Heart right ventricle (tissue), 16 donors: ENCODE data around the gene ANO10. TPM values are rescaled to one million over a fixed set of nuclear protein-coding genes. Genes with fewer than 3 reads are reported as not detected.

ENCODE experiments used
- ATAC-seq, 8 donors: fragments of 200-7000 bp; cut with Tn5 transposase; one replicate each; pipeline ENCODE4 v1.9.1; 2020; ENCODE audit warnings: mild to moderate bottlenecking in 8 of 8, moderate library complexity in 8 of 8, moderate number of reproducible peaks in 1 of 8
- DNase-seq, 2 donors: peaks; one replicate each; pipeline ENCODE4 v3.0.0-alpha.2; 2020
- H3K27ac ChIP-seq, 10 donors: fragments of 200-600 bp; sonication (generic) in 2 of 10; one replicate each; pipeline versions ENCODE4 v1.5.0 to v1.8.0; 2020 to 2022; ENCODE audit warnings: mild to moderate bottlenecking in 3 of 10
- H3K27me3 ChIP-seq, 7 donors: fragments of 200-600 bp; one replicate each; pipeline ENCODE4 v1.8.0; 2021 to 2022; ENCODE audit warnings: mild to moderate bottlenecking in 2 of 7
- H3K36me3 ChIP-seq, 9 donors: fragments of 200-600 bp; sonication (generic) in 1 of 9; one replicate each; pipeline versions ENCODE4 v1.5.0 to v1.8.0; 2020 to 2022; ENCODE audit warnings: mild to moderate bottlenecking in 2 of 9
- H3K4me1 ChIP-seq, 9 donors: fragments of 200-600 bp; sonication (generic) in 1 of 9; one replicate each; pipeline versions ENCODE4 v1.5.0 to v1.8.0; 2020 to 2022; ENCODE audit warnings: mild to moderate bottlenecking in 4 of 9
- H3K4me3 ChIP-seq, 10 donors: fragments of 200-600 bp; sonication (generic) in 2 of 10; one replicate each; pipeline versions ENCODE4 v1.5.0 to v1.8.0; 2020 to 2022; ENCODE audit warnings: mild to moderate bottlenecking in 7 of 10, moderate library complexity in 2 of 10
- H3K9me3 ChIP-seq, 11 donors: fragments of 200-600 bp in 10 of 11; sonication (generic) in 2 of 11; one replicate each; pipeline versions ENCODE4 v1.5.0 to v1.8.0; 2013 to 2022; ENCODE audit warnings: mild to moderate bottlenecking in 2 of 11, control low read depth in 1 of 11, moderate library complexity in 1 of 11
- WGBS, 2 donors: extraction: QIAGEN DNeasy Blood & Tissue Kit; methylation state at CpG; one replicate each; pipeline ENCODE4 v1.1.7; 2013; ENCODE audit warnings: inconsistent platforms in 1 of 2; 5-methylcytosine and 5-hydroxymethylcytosine counted together
- intact Hi-C, 10 donors: fragments of 100-400 bp; cut with DNase I; formaldehyde crosslinking; loops; one replicate each; pipeline versions ENCODE4 v1.11.1 to v1.14.2; 2022
- polyA plus RNA-seq, 2 donors: library from polyadenylated mRNA; stranded (reverse); fragments of 200-250 nt; gene quantifications; one replicate each; pipeline ENCODE4 v1.2.3, GENCODE V29; 2013
- total RNA-seq, 10 donors: library from RNA; stranded (reverse); fragmentation: NEBNext Ultra II Directional in 3 of 10; extraction: Animal tissue kit (Norgen Biotek cat#: 25700) in 3 of 10; gene quantifications; one replicate each; pipeline versions ENCODE4 v1.2.1 to v1.2.4, GENCODE V29; 2021 to 2023
- TF ChIP-seq, protein P1 (sequence below), 9 donors: fragments of 200-600 bp; sonication (generic) in 2 of 9; IDR thresholded peaks; one replicate each; pipeline versions ENCODE4 v1.5.0 to v1.8.0; 2021 to 2022; ENCODE audit warnings: antibody characterized with exemption in 9 of 9, mild to moderate bottlenecking in 5 of 9, moderate library complexity in 1 of 9
- donor health status: Arrhythmogenic right ventricular cardiomyopathy.
- donor health status: ischemic (EF 13 %, LVEDD 7.1; RV severe dilation, severe dysfunction).
- donor health status: healthy with polysubstance abuse.
- donor health status: DM: no; HTN: yes; CAD: no.
- donor health status: DM: no; HTN: no; CAD: no.
- donor health status: ischemic (EF 25% LVEDD 6.9; RV normal size, moderate dysfunction).
- donor health status: ischemic (EF 25% LVEDD 5.7; RV mildly dilated, moderate dysfunction).
- donor health status: healthy.
- donor health status: DM: yes; HTN: yes; CAD: no.
- donor health status: Ischemic cardiomyopathy.
- donor health status: ischemic (EF 35%, LVEDD 5.7; RV mildly dilated, moderate dysfunction).
- donor health status: nonischemic (EF 11% LVEDD 7.7; RV severe dilation, severe dysfunction).
- donor health status: DM: yes; HTN: yes; CAD: no.
- donor health status: PGD.
- donor health status: ischemic (EF 29% LVEDD 5.4; RV normal size, mild dysfunction).
- donor health status: nonischemic (EF 23%, LVEDD 6.1; RV moderate dilation, normal function).

Gene ANO10
- total and polyA plus RNA-seq, 12 donors = 7.1 to 24.2 (median 13.3) TPM

DNA sequence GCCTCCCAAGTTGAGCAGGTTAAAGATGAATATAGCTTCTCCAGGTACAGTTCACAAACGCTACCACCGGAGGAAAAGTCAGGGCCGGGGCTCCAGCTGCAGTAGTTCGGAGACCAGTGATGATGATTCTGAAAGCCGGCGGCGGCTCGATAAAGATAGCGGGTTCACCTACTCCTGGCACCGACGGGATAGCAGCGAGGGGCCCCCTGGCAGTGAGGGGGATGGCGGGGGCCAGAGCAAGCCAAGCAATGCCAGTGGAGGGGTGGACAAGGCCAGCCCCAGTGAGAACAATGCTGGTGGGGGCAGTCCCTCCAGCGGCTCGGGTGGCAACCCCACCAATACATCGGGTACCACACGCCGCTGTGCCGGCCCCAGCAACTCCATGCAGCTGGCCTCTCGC lies 274.0 kb downstream of the ANO10 start:
- H3K9me3 ChIP-seq = peaks cover 0 to 18% (median 8%) of the 10 kb centered on the region in 11 donors
- H3K36me3 ChIP-seq = peaks cover 0 to 89% (median 77%) of the 10 kb centered on the region in 9 donors
- 98% methylated on average over 20 of the region's 20 CpGs for WGBS, 2 donors
- peaks cover 0 to 52% (median 27%) of the 10 kb centered on the region in 9 donors for H3K4me1 ChIP-seq
- intact Hi-C loops = no loop called here
- TF ChIP-seq, protein P1, sequence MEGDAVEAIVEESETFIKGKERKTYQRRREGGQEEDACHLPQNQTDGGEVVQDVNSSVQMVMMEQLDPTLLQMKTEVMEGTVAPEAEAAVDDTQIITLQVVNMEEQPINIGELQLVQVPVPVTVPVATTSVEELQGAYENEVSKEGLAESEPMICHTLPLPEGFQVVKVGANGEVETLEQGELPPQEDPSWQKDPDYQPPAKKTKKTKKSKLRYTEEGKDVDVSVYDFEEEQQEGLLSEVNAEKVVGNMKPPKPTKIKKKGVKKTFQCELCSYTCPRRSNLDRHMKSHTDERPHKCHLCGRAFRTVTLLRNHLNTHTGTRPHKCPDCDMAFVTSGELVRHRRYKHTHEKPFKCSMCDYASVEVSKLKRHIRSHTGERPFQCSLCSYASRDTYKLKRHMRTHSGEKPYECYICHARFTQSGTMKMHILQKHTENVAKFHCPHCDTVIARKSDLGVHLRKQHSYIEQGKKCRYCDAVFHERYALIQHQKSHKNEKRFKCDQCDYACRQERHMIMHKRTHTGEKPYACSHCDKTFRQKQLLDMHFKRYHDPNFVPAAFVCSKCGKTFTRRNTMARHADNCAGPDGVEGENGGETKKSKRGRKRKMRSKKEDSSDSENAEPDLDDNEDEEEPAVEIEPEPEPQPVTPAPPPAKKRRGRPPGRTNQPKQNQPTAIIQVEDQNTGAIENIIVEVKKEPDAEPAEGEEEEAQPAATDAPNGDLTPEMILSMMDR (IDR thresholded peaks at IDR 0.05) = no peak
- no peak for DNase-seq
- no peaks in the 10 kb centered on the region for H3K27me3 ChIP-seq
- H3K4me3 ChIP-seq = no peak overlapping the region
- H3K27ac ChIP-seq = peak overlapping the region in 1 of 10 donors; percentile 69
- ATAC-seq = peak in 1 of 8 donors; percentile 15

DNA sequence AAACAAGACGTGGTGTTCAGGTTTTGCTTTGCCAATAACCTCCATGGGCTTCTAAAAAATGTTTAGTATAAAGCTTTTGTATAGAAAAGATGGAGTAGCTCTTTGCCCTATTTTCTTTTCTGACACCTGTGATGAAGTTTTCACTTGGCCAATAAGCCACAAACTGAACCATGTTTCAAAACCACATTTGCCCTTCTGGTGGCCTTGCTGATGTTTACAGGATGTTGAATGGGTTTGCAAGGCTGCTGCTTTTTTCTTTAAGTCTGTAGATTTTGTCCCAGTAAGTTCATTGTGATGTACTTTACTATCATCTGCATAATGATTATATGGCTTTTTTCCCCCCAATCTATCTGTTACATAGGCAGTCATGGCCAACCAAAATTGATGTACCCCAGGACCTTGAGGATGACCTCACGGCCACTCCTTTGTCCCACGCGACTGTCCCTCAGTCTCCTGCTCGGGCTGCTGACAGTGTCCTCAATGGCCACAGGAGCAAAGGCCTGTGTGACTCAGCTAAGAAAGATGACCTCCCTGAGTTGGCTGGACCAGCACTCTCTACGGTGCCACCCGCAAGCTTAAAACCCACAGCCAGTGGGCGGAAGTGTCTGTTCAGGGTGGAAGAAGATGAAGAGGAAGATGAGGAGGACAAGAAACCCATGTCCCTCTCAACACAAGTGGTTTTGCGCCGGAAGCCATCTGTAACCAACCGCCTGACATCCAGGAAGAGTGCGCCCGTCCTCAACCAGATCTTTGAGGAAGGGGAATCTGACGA lies 274.6 kb downstream of the ANO10 start:
- no peaks in the 10 kb centered on the region for H3K27me3 ChIP-seq
- WGBS, 2 donors = 97 to 98% methylated on average over 14 of the region's 14 CpGs
- peaks cover 0 to 57% (median 32%) of the 10 kb centered on the region in 9 donors for H3K4me1 ChIP-seq
- no peak overlapping the region for H3K4me3 ChIP-seq
- peaks cover 0 to 11% (median 2%) of the 10 kb centered on the region in 11 donors for H3K9me3 ChIP-seq
- H3K36me3 ChIP-seq = peaks cover 0 to 95% (median 83%) of the 10 kb centered on the region in 9 donors
- DNase-seq (no peak), ATAC-seq (no peak)
- TF ChIP-seq, protein P1 (IDR thresholded peaks at IDR 0.05) = no peak
- peak overlapping the region in 1 of 10 donors; percentile 69 for H3K27ac ChIP-seq
- intact Hi-C loops = no loop called here

DNA sequence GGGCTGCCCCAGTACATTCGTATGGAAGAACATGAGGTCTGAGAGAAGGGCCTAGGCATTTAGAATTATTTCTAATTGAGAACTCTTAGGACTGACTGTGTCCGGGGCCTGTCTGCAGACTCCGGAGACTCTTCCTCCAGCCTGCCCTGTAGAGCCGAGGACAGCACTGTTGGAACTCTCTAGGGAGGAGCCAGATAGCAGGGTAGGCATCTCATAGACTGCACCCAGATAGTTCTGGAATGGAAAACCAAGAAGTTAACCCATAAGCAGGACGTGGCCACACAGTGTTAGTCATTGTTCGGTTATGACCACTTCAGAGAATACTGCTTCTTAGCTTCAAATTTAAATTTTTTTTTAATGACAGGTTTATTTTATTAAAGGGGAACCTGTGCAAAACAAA lies 275.9 kb downstream of the ANO10 start:
- 74 to 75% methylated on average over 6 of the region's 6 CpGs for WGBS, 2 donors
- Histone ChIP-seq H3K27ac (peak overlapping the region in 3 of 10 donors; percentile 26 to 48 (median 41)), H3K9me3 (no peaks in the 10 kb centered on the region), H3K4me3 (no peak overlapping the region), H3K27me3 (no peaks in the 10 kb centered on the region), H3K36me3 (peaks cover 0 to 100% (median 90%) of the 10 kb centered on the region in 9 donors), H3K4me1 (peaks cover 0 to 66% (median 41%) of the 10 kb centered on the region in 9 donors)
- intact Hi-C loops = no loop called here
- TF ChIP-seq, protein P1 (IDR thresholded peaks at IDR 0.05) = no peak
- peak in 4 of 8 donors; percentile 19 to 54 (median 32) for ATAC-seq
- DNase-seq = no peak

GRCh38 chr3:43345246-43345645 lies 276.6 kb downstream of the ANO10 start:
- Histone ChIP-seq H3K4me3 (no peak overlapping the region), H3K9me3 (no peaks in the 10 kb centered on the region), H3K36me3 (peaks cover 0 to 100% (median 90%) of the 10 kb centered on the region in 9 donors), H3K27ac (peak overlapping the region in 3 of 10 donors; percentile 23 to 48 (median 26)), H3K4me1 (peaks cover 0 to 68% (median 41%) of the 10 kb centered on the region in 9 donors), H3K27me3 (no peaks in the 10 kb centered on the region)
- TF ChIP-seq, protein P1 (IDR thresholded peaks at IDR 0.05) = no peak
- DNase-seq = no peak
- intact Hi-C loops = no loop called here
- 80 to 86% methylated on average over 4 of the region's 4 CpGs for WGBS, 2 donors
- ATAC-seq = no peak
